ENCODE results near the gene HPCAL1.

- no peak for TF ChIP-seq CTCF (IDR thresholded peaks at IDR 0.05)
- no peak for TF ChIP-seq EZH2phosphoT487 (IDR thresholded peaks at IDR 0.05)
- TF ChIP-seq EZH2 (IDR thresholded peaks at IDR 0.05): no peak
These were observed 124.9 kb downstream of the HPCAL1 start for GRCh38 chr2:10427618-10427949.

Data from neural progenitor cell (in vitro differentiated cells).